ENCODE data around the gene BAX.

BAX gene

DNA sequence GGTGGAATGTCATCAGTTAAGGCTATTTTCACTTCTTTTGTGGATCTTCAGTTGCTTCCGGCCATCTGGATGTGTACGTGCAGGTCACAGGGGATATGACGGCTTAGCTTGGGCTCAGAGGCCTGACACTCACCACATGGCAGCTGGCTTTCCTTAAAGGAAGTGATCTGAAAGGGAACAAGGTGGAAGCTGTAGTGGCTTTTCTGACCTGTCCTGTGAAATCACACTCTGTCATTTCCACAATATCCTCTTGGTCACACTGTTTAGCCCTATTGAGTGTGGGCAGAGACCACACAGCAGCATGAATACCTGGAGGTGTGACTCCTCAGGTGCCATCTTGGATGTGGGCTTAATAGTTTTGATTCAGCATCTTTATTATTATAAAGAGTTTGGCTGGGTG lies 4.5 kb upstream of the BAX start:
- no peak overlapping the region for H3K4me3 ChIP-seq (ENCODE audit: low read depth, low read length)
- H3K9me3 ChIP-seq (ENCODE audit: severe bottlenecking), result peaks cover 16% of the 10 kb centered on the region
- no peaks in the 10 kb centered on the region for H3K27me3 ChIP-seq (ENCODE audit: insufficient read depth, low read depth, severe bottlenecking)
- H3K27ac ChIP-seq, result peak overlapping the region; percentile 76
- TF ChIP-seq, protein P1, sequence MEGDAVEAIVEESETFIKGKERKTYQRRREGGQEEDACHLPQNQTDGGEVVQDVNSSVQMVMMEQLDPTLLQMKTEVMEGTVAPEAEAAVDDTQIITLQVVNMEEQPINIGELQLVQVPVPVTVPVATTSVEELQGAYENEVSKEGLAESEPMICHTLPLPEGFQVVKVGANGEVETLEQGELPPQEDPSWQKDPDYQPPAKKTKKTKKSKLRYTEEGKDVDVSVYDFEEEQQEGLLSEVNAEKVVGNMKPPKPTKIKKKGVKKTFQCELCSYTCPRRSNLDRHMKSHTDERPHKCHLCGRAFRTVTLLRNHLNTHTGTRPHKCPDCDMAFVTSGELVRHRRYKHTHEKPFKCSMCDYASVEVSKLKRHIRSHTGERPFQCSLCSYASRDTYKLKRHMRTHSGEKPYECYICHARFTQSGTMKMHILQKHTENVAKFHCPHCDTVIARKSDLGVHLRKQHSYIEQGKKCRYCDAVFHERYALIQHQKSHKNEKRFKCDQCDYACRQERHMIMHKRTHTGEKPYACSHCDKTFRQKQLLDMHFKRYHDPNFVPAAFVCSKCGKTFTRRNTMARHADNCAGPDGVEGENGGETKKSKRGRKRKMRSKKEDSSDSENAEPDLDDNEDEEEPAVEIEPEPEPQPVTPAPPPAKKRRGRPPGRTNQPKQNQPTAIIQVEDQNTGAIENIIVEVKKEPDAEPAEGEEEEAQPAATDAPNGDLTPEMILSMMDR (IDR thresholded peaks at IDR 0.05; ENCODE audit: low read depth, low read length), result no peak
- no peaks in the 10 kb centered on the region for H3K36me3 ChIP-seq
- peak; percentile 73 for DNase-seq

- Histone ChIP-seq H3K4me3 (ENCODE audit: low read depth, low read length) (no peak overlapping the region), H3K9me3 (ENCODE audit: severe bottlenecking) (peaks cover 16% of the 10 kb centered on the region), H3K27me3 (ENCODE audit: insufficient read depth, low read depth, severe bottlenecking) (no peaks in the 10 kb centered on the region), H3K27ac (peak overlapping the region; percentile 76), H3K36me3 (peaks cover 5% of the 10 kb centered on the region)
- TF ChIP-seq, protein P1 (IDR thresholded peaks at IDR 0.05; ENCODE audit: low read depth, low read length), result no peak
- no peak for DNase-seq
Measured at GRCh38 chr19:48950830-48951519, 3.7 kb upstream of the BAX start.

DNA sequence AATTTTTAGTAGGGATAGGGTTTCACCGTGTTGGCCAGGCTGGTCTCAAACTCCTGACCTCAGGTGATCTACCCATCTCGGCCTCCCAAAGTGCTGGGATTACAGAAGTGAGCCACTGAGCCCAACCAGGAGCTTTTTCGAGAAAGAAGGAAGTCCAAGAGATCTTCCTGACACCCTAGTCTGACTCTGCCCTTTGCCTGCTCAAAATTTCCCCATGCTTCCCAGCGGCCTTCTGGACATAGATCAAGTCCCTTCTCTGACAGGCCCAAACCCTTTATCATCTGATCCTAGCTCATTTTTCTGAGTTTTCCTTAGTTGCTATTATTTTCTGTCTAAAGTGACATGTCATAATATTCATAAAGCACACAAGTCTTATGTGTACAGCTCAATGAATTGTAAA lies 1.5 kb upstream of the BAX start:
- DNase-seq, result no peak
- Histone ChIP-seq H3K4me3 (ENCODE audit: low read depth, low read length) (no peak overlapping the region), H3K9me3 (ENCODE audit: severe bottlenecking) (peaks cover 6% of the 10 kb centered on the region), H3K36me3 (peaks cover 15% of the 10 kb centered on the region), H3K27me3 (ENCODE audit: insufficient read depth, low read depth, severe bottlenecking) (no peaks in the 10 kb centered on the region), H3K27ac (no peak overlapping the region)
- TF ChIP-seq, protein P1 (IDR thresholded peaks at IDR 0.05; ENCODE audit: low read depth, low read length), result no peak

GRCh38 chr19:48953990-48954594 lies 583 bp upstream of the BAX start:
- Histone ChIP-seq H3K36me3 (peaks cover 20% of the 10 kb centered on the region), H3K27ac (peak overlapping the region; percentile 64), H3K27me3 (ENCODE audit: insufficient read depth, low read depth, severe bottlenecking) (no peaks in the 10 kb centered on the region), H3K9me3 (ENCODE audit: severe bottlenecking) (peaks cover 5% of the 10 kb centered on the region), H3K4me3 (ENCODE audit: low read depth, low read length) (peak overlapping the region; percentile 46)
- TF ChIP-seq, protein P1 (IDR thresholded peaks at IDR 0.05; ENCODE audit: low read depth, low read length), result no peak
- DNase-seq, result no peak

DNA sequence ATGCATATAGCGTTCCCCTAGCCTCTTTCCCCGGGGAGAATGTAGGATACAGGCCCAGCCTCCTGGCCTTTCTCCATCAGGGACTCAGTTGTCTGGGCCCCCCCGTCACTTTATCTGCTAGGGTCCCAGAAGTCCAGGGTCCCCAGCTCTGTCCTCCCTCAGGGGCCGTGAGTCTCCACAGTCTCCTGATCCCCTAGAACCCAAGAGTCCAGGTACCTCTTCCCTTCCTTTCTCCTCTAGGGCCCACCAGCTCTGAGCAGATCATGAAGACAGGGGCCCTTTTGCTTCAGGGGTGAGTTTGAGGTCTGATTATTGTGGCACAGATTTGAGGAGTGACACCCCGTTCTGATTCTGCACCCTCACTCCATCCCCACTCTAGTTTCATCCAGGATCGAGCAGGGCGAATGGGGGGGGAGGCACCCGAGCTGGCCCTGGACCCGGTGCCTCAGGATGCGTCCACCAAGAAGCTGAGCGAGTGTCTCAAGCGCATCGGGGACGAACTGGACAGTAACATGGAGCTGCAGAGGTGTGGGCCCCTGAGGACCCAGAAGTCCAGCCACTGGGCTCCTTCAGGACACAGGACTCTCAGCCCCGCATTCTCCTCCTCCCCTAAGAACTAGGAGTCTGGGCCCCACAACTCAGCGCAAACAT lies 758 bp downstream of the BAX start:
- peak overlapping the region; percentile 97 for H3K27ac ChIP-seq
- H3K27me3 ChIP-seq (ENCODE audit: insufficient read depth, low read depth, severe bottlenecking), result no peaks in the 10 kb centered on the region
- no peaks in the 10 kb centered on the region for H3K9me3 ChIP-seq (ENCODE audit: severe bottlenecking)
- DNase-seq, result no peak
- TF ChIP-seq, protein P1 (IDR thresholded peaks at IDR 0.05; ENCODE audit: low read depth, low read length), result no peak
- peaks cover 24% of the 10 kb centered on the region for H3K36me3 ChIP-seq
- H3K4me3 ChIP-seq (ENCODE audit: low read depth, low read length), result peak overlapping the region; percentile 96
